AG10803 (cell line): ENCODE data around the gene WDR83.
"Not testable (repeated sequence)": the region's sequence is repeated elsewhere in the genome, so short reads cannot be mapped to it uniquely, and the experiment has no call there.

Source experiments
- DNase-seq: peaks from one replicate; pipeline ENCODE4 v3.0.0; 2010; ENCODE audit warnings: low read depth
- H3K4me3 ChIP-seq: 2 replicates; pipeline ENCODE4 v1.5.1; 2011; ENCODE audit warnings: mild to moderate bottlenecking, low read length, control low read depth
- CTCF ChIP-seq: conservative IDR thresholded peaks from 2 replicates; pipeline ENCODE4 v1.5.1; 2011; ENCODE audit warnings: mild to moderate bottlenecking, low read length, control low read depth, inconsistent platforms

Gene WDR83

GRCh38 chr19:12696366-12697335, 30.0 kb downstream of the WDR83 start, which contains the start of gene FBXW9:
Gene FBXW9, minus strand, starts transcription at chr19:12696631. Its CDS starts 50 bp downstream, at chr19:12696581.
- DNase-seq, result peak; percentile 95
- peak within 1 kb of the TSS; percentile 95 for H3K4me3 ChIP-seq
- no peak for TF ChIP-seq CTCF

- not testable (repeated sequence) for DNase-seq, H3K4me3 ChIP-seq
Observed at GRCh38 chr19:12697425-12697824, 30.8 kb downstream of the WDR83 start.

GRCh38 chr19:12698138-12698537, 31.5 kb downstream of the WDR83 start:
- no peak for TF ChIP-seq CTCF
- H3K4me3 ChIP-seq, result no peak overlapping the region
- DNase-seq, result no peak

GRCh38 chr19:12701596-12702282, 35.1 kb downstream of the WDR83 start:
- H3K4me3 ChIP-seq, result no peak overlapping the region
- no peak for TF ChIP-seq CTCF
- DNase-seq, result no peak

- TF ChIP-seq CTCF, result no peak
- no peak overlapping the region for H3K4me3 ChIP-seq
- DNase-seq, result peak; percentile 27
Observed at GRCh38 chr19:12703046-12703445, 36.4 kb downstream of the WDR83 start.

- TF ChIP-seq CTCF, result no peak
- no peak for DNase-seq
- H3K4me3 ChIP-seq, result no peak overlapping the region
Observed at GRCh38 chr19:12705169-12705568, 38.6 kb downstream of the WDR83 start.

- DNase-seq, result no peak
- no peak for TF ChIP-seq CTCF
- H3K4me3 ChIP-seq, result no peak overlapping the region
Observed at GRCh38 chr19:12705654-12706331, 39.2 kb downstream of the WDR83 start.
